GM19240 (cell line): ENCODE data around the gene KCNQ1.

Experiments
- DNase-seq: peaks from one replicate; pipeline ENCODE4 v3.0.0; 2011; ENCODE audit warnings: low spot score; ENCODE audit not compliant: insufficient read length

The KCNQ1 gene

DNA sequence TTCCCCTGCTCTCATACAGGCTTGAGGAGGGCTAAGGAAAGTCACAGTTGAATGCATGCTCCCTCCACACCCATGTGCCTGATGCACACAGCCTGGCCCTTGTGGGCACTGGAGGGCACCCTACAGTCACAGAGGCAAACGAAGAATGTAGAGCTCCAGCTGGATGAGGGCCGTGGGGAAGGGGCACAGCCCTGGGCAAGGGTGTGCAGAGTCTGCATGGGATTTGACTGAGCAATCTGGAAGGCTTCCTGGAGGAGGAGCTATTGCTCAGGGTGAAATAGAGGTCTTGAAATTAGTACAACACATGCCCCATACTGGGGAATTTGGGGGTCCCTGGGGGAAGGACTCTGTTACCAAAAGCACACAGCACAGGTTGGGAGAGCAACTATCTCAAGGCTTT is 64.0 kb downstream of the KCNQ1 start:
- DNase-seq: no peak

DNA sequence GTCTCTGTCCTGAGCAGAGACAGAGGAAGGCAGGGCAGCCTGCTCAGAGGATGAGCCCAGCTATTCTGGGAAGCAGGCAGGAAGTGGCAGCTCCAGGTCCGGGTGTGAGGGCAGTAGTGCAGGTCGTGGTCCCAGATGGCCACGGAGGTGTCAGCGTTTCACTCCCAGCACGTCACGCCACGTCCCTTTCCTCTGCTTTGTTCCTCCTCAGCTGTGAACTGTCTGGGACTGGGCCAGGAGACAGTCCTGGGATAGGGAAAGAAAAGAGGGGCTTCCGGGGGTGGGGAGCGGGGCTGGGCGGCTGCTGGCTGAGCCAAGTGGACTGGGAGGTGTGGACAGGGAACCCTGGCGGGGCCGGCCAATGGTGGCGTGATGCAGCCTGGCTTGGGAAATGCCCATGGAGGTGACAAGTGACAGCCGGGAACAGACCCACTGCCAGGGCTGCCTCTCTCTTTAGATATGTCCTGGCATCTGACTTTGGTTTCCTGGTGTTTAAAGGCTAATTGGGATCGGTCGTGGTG is 64.7 kb downstream of the KCNQ1 start:
- no peak for DNase-seq

- no peak for DNase-seq
Measured at GRCh38 chr11:2510626-2511402, 66.0 kb downstream of the KCNQ1 start.

DNA sequence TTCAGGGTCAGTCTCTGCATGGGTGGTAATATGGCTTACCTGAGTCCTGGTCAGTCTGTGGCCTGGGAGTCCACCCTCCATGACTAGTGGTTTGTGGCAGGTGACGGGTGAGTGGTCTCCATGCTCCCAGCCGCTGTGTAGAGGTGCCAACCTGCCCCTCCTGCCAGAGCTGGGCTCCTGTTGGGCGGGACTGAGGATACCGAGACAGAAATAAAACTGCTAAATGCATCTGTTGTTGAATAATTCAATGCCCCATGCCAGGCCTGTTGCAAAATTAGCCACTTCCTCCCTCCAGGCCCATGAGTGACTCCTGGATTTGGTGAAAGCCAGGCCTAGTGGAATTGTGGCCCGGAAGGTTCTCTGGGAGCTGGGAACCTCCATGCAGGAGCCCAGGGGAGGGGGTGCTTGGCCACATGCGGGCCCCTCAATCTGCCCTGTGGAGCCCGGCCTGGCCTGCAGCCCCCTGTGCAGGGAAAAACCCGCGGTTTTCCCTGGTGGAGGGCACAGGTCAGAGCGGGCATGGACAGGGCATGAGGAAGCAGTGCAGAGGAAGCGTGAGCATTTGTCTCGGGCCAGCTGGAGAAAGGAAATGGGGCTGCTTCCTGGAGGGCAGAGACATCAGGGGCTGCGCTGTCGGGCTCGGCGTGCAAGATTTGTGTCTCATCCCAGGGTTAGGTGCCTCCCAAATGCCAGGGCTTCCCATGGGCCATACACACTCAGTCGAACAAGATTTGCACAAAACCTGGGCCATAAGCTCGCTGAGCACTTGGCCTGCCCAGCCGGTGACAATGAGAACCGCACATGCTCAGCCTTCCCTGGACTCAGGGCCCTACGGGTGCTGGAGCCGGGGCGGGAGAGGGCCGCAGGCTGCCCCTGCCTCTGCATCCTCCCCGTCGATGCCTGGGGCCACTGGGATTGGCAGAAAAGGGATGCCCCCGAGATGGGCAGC is 66.9 kb downstream of the KCNQ1 start:
- no peak for DNase-seq

- DNase-seq: no peak
Measured at GRCh38 chr11:2512431-2513407, 67.9 kb downstream of the KCNQ1 start.

DNA sequence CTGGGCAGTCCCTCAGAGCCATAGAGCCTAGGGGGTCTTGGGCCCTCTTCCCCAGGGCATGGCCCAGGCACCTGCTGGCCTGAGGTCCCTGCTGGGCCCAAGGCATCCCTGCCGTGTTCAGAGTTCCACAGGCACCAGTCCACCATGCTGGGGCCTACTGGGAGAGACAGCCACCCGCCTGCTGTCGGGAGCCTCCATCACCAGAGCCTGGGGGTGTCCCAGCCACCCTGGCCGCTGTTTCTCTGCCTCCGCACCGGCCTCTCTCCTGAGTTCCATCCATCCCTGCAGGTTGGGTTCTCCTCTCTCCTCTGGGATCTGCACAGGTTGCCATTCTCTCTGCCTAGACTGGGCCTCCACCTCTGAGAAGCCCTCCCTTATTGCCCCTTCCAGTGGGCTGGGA is 68.6 kb downstream of the KCNQ1 start:
- no peak for DNase-seq

GRCh38 chr11:2515401-2516275 is 70.8 kb downstream of the KCNQ1 start:
- no peak for DNase-seq

DNA sequence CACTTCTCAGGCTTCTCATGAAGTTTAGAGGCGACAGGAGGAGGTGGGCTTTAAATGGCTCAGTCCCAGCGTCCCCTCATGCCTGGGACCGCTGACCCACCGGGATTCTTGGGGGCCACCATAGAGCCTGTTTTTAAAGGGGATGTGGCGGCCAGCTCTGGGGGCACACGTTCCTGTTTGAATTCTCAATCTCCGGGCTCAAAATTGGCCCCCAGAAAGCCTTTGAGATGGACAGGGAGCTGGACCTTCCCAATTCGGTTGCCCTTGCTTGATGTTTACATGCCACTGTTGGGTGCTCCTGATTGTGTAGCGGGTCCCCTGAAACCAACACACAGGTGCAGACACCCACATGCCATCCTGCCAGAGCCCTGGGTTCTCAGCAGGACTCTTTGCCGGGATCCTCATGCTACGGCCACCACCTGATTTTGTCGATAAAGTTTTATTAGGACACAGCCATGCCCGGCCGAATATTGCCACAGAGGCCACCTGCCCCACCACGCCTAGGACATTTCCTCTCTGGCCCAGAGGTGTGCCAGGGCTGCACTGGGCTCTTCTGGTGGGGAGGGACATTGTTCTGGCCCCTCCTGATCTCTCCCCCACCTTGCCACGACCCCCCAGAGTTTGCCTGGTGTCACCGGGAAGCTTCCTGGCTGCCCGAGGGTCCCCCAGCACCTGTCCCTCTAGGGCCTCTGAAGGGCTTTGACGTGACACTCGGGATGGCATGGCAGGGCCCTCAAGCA is 71.6 kb downstream of the KCNQ1 start:
- DNase-seq: no peak

GRCh38 chr11:2517016-2517385 is 72.2 kb downstream of the KCNQ1 start:
- DNase-seq: no peak

- no peak for DNase-seq
Measured at GRCh38 chr11:2517386-2518064, 72.7 kb downstream of the KCNQ1 start.

GRCh38 chr11:2518111-2518982 is 73.5 kb downstream of the KCNQ1 start:
- DNase-seq: no peak

DNA sequence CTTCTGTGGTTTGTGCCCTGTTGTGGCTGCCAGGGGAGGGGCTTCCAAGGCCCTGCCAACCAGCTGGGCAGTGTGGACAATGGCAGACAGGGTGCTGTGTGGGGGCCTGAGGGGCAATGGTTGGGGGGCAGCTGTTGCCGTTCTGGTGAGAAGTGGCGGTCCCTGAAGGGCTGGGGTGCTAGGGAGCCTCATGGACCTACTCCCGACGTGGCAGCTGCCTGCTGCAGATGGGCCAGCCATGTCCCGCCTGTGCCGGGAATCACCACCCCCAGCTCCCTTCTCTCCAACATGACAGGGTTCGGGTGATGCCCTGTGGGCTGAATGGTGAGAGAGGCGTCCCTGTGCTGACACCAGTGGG is 74.2 kb downstream of the KCNQ1 start:
- no peak for DNase-seq

DNA sequence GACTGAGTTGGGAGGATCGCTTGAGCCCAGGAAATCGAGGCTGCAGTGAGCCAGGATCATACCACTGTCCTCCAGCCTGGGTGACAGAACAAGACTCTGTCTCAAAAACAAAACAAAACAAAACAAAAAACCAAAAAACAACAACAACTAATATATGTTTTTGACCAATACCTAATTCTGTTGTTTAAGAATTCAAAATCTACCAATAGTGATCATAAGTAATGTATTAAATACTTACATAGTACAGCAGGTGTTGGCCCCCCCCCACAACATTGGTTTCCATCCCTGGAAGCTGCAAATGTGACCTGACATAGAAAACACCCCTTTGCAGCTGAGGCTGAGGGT is 74.7 kb downstream of the KCNQ1 start:
- no peak for DNase-seq

- DNase-seq: no peak
Measured at GRCh38 chr11:2519862-2520735, 75.3 kb downstream of the KCNQ1 start.

GRCh38 chr11:2520736-2521035 is 75.9 kb downstream of the KCNQ1 start:
- no peak for DNase-seq

GRCh38 chr11:2521081-2521732 is 76.4 kb downstream of the KCNQ1 start:
- no peak for DNase-seq
